Common myeloid progenitor, CD34-positive (primary cell): ENCODE measurements around the gene LACC1. TPM values are rescaled to one million over a fixed set of nuclear protein-coding genes. Genes with fewer than 3 reads are reported as not detected.

Experiments used
- CTCF ChIA-PET: fragments of 350-600 bp; sonication (Branson Sonifier 250); formaldehyde crosslinking; loops from one replicate; lab custom pipeline; 2021; ENCODE audit warnings: antibody characterized with exemption; lab: Charles Lee
- POLR2A ChIA-PET: fragments of 350-600 bp; sonication (Branson Sonifier 250); formaldehyde crosslinking; loops from one replicate; lab custom pipeline; 2021; ENCODE audit warnings: antibody characterized with exemption; lab: Charles Lee
- DNase-seq, 3 donors: peaks; one replicate each; pipeline versions ENCODE4 v3.0.0 to v3.0.0-alpha.2; 2013
- H3K27ac ChIP-seq, 2 experiments: 1 replicate in 1 of 2; 2 replicates in 1 of 2; pipeline ENCODE4 v1.7.0; 2013; ENCODE audit warnings: inconsistent platforms in 2 of 2, low read length in 2 of 2, mild to moderate bottlenecking in 2 of 2, low read depth in 1 of 2, moderate library complexity in 1 of 2; ENCODE audit not compliant: severe bottlenecking in 2 of 2, insufficient read depth in 1 of 2, poor library complexity in 1 of 2
- H3K27me3 ChIP-seq, 5 experiments: replicated peaks in 2 of 5; 1 replicate in 3 of 5; 2 replicates in 2 of 5; pipeline versions ENCODE4 v1.6.1 to v1.7.0; 2013; ENCODE audit warnings: low read length in 4 of 5, mild to moderate bottlenecking in 2 of 5, moderate library complexity in 2 of 5, inconsistent platforms in 1 of 5; ENCODE audit not compliant: insufficient read depth in 5 of 5, control insufficient read depth in 4 of 5
- H3K36me3 ChIP-seq, 4 experiments: 1 replicate in 2 of 4; 2 replicates in 2 of 4; pipeline versions ENCODE4 v1.6.1 to v1.7.0; 2013; ENCODE audit warnings: low read length in 3 of 4, control low read depth in 1 of 4, mild to moderate bottlenecking in 1 of 4; ENCODE audit not compliant: control insufficient read depth in 4 of 4, insufficient read depth in 4 of 4
- H3K4me1 ChIP-seq, 4 experiments: 1 replicate in 3 of 4; 2 replicates in 1 of 4; pipeline versions ENCODE4 v1.6.1 to v1.7.1; 2013; ENCODE audit warnings: low read length in 3 of 4, mild to moderate bottlenecking in 3 of 4, control low read depth in 1 of 4, inconsistent platforms in 1 of 4, moderate library complexity in 1 of 4; ENCODE audit not compliant: control insufficient read depth in 4 of 4, insufficient read depth in 4 of 4; ENCODE audit errors: control extremely low read depth in 1 of 4
- H3K4me3 ChIP-seq, 7 experiments: 1 replicate in 4 of 7; 2 replicates in 3 of 7; pipeline versions ENCODE4 v1.5.1 to v1.7.0; 2013; ENCODE audit warnings: mild to moderate bottlenecking in 7 of 7, low read length in 6 of 7, moderate library complexity in 6 of 7, inconsistent platforms in 2 of 7, low read depth in 2 of 7, control low read depth in 1 of 7; ENCODE audit not compliant: insufficient read depth in 4 of 7, control insufficient read depth in 1 of 7; ENCODE audit errors: extremely low read depth in 1 of 7
- H3K9me3 ChIP-seq, 5 experiments: 1 replicate in 4 of 5; 2 replicates in 1 of 5; pipeline versions ENCODE4 v1.6.1 to v1.7.1; 2013; ENCODE audit warnings: low read length in 4 of 5, mild to moderate bottlenecking in 2 of 5, inconsistent platforms in 1 of 5, low read depth in 1 of 5, moderate library complexity in 1 of 5; ENCODE audit not compliant: control insufficient read depth in 4 of 5, insufficient read depth in 2 of 5; ENCODE audit errors: control extremely low read depth in 1 of 5
- WGBS: methylation state at CpG from one replicate; pipeline ENCODE4 v1.1.5; 2013; ENCODE audit not compliant: insufficient coverage; 5-methylcytosine and 5-hydroxymethylcytosine counted together
- polyA plus RNA-seq: library from polyadenylated mRNA; unstranded; fragments of 120-200 nt; gene quantifications from one replicate; pipeline ENCODE4 v1.2.1, GENCODE V29; 2013

LACC1 gene
- 7.4 TPM for polyA plus RNA-seq

GRCh38 chr13:43879755-43880181 is at the start of gene LACC1:
TSS of gene LACC1 (plus strand) at chr13:43879904. CDS start at chr13:43880986, 1,082 bp downstream.
- DNase-seq: peak in 2 of 3 donors; percentile 14 to 50
- H3K4me1 ChIP-seq: peaks cover 4 to 30% (median 23%) of the 10 kb centered on the region in 4 experiments
- H3K27me3 ChIP-seq: no peaks in the 10 kb centered on the region
- CTCF ChIA-PET: interaction anchor here (0.9 to 1.5 kb wide), 2 partner anchors 25 to 799 kb away, joined by 3 to 4 read pairs; no protein-coding TSS in a partner anchor
- WGBS: 0% methylated on average over 34 of the region's 48 CpGs
- POLR2A ChIA-PET: interaction anchor here (0.5 to 1.0 kb wide), 2 partner anchors 788 to 911 kb away, joined by 3 to 4 read pairs; no protein-coding TSS in a partner anchor
- peak within 1 kb of the TSS; percentile 64 to 77 for H3K27ac ChIP-seq
- H3K9me3 ChIP-seq: no peaks in the 10 kb centered on the region
- peak within 1 kb of the TSS; percentile 69 to 90 (median 77) for H3K4me3 ChIP-seq
- peaks cover 0 to 9% (median 3%) of the 10 kb centered on the region in 4 experiments for H3K36me3 ChIP-seq

GRCh38 chr13:43830497-43830881 is 49.2 kb upstream of the LACC1 start:
- Histone ChIP-seq H3K4me1 (no peaks in the 10 kb centered on the region), H3K27ac (no peak overlapping the region), H3K27me3 (no peaks in the 10 kb centered on the region), H3K9me3 (no peaks in the 10 kb centered on the region), H3K36me3 (no peaks in the 10 kb centered on the region), H3K4me3 (no peak overlapping the region)
- ChIA-PET CTCF (no interaction called here), POLR2A (no interaction called here)
- peak in 1 of 3 donors; percentile 22 for DNase-seq
- WGBS: 98% methylated on average over 5 of the region's 5 CpGs

- Histone ChIP-seq H3K27ac (no peak overlapping the region), H3K9me3 (no peaks in the 10 kb centered on the region), H3K27me3 (no peaks in the 10 kb centered on the region), H3K4me1 (no peaks in the 10 kb centered on the region), H3K36me3 (no peaks in the 10 kb centered on the region), H3K4me3 (no peak overlapping the region)
- WGBS: 100% methylated on average over 1 of the region's 2 CpGs
- no peak for DNase-seq
- POLR2A ChIA-PET: no interaction called here
- CTCF ChIA-PET: no interaction called here
These were observed 48.6 kb upstream of the LACC1 start for GRCh38 chr13:43831088-43831487.

GRCh38 chr13:43835701-43836100 is 44.0 kb upstream of the LACC1 start:
- H3K4me3 ChIP-seq: no peak overlapping the region
- H3K36me3 ChIP-seq: no peaks in the 10 kb centered on the region
- no peak for DNase-seq
- WGBS: no CpG with 5 or more reads among the region's 2 CpGs
- ChIA-PET POLR2A (interaction anchor here (0.5 kb wide), 1 partner anchor 622 kb away, joined by 5 read pairs; no protein-coding TSS in a partner anchor), CTCF (no interaction called here)
- H3K27me3 ChIP-seq: no peaks in the 10 kb centered on the region
- H3K9me3 ChIP-seq: no peaks in the 10 kb centered on the region
- no peak overlapping the region for H3K27ac ChIP-seq
- no peaks in the 10 kb centered on the region for H3K4me1 ChIP-seq

- Histone ChIP-seq H3K36me3 (no peaks in the 10 kb centered on the region), H3K4me1 (no peaks in the 10 kb centered on the region), H3K27me3 (no peaks in the 10 kb centered on the region), H3K4me3 (no peak overlapping the region), H3K9me3 (peaks cover 0 to 4% (median 0%) of the 10 kb centered on the region in 5 experiments), H3K27ac (no peak overlapping the region)
- CTCF ChIA-PET: interaction anchor here (1.0 to 1.7 kb wide), 2 partner anchors 22 to 534 kb away, joined by 3 read pairs; no protein-coding TSS in a partner anchor
- POLR2A ChIA-PET: interaction anchor here (0.5 kb wide), 1 partner anchor 23 kb away, joined by 3 read pairs; no protein-coding TSS in a partner anchor
- no peak for DNase-seq
- 100% methylated on average over 1 of the region's 4 CpGs for WGBS
These were observed 40.8 kb upstream of the LACC1 start for GRCh38 chr13:43838909-43839308.

GRCh38 chr13:43846496-43847158 is 33.1 kb upstream of the LACC1 start:
- peaks cover 0 to 11% (median 0%) of the 10 kb centered on the region in 4 experiments for H3K4me1 ChIP-seq
- H3K9me3 ChIP-seq: peaks cover 4 to 37% (median 11%) of the 10 kb centered on the region in 5 experiments
- CTCF ChIA-PET: no interaction called here
- peaks cover 0 to 7% (median 0%) of the 10 kb centered on the region in 4 experiments for H3K36me3 ChIP-seq
- H3K27ac ChIP-seq: no peak overlapping the region
- H3K27me3 ChIP-seq: no peaks in the 10 kb centered on the region
- 100% methylated on average over 1 of the region's 3 CpGs for WGBS
- no peak overlapping the region for H3K4me3 ChIP-seq
- POLR2A ChIA-PET: no interaction called here
- no peak for DNase-seq
